Mucosa of rectum (tissue), 2 donors: ENCODE data around the gene SEPTIN10.

Source experiments
- H3K27ac ChIP-seq, 2 donors: one replicate each; pipeline ENCODE4 v1.7.0; 2013; ENCODE audit warnings: inconsistent platforms in 2 of 2, low read depth in 2 of 2, low read length in 2 of 2
- H3K27me3 ChIP-seq, 2 donors: one replicate each; pipeline ENCODE4 v1.7.0; 2013; ENCODE audit warnings: low read length in 2 of 2; ENCODE audit not compliant: control insufficient read depth in 2 of 2, insufficient read depth in 2 of 2
- H3K36me3 ChIP-seq, 2 donors: one replicate each; pipeline ENCODE4 v1.7.0; 2013; ENCODE audit warnings: low read length in 2 of 2; ENCODE audit not compliant: control insufficient read depth in 2 of 2, insufficient read depth in 2 of 2
- H3K4me1 ChIP-seq, 2 donors: one replicate each; pipeline ENCODE4 v1.7.0; 2013; ENCODE audit warnings: low read length in 2 of 2, mild to moderate bottlenecking in 1 of 2; ENCODE audit not compliant: control insufficient read depth in 2 of 2, insufficient read depth in 2 of 2
- H3K4me3 ChIP-seq, 2 donors: one replicate each; pipeline ENCODE4 v1.7.0; 2013; ENCODE audit warnings: low read length in 2 of 2
- H3K9ac ChIP-seq, 2 donors: one replicate each; pipeline ENCODE4 v1.7.0; 2013; ENCODE audit warnings: low read length in 2 of 2, low read depth in 1 of 2, mild to moderate bottlenecking in 1 of 2
- H3K9me3 ChIP-seq, 2 donors: one replicate each; pipeline ENCODE4 v1.7.0; 2013; ENCODE audit warnings: low read length in 2 of 2; ENCODE audit not compliant: control insufficient read depth in 2 of 2
- donor health status: healthy.
- donor health status: Normal muscosa, but diverticular disease.

Gene SEPTIN10

DNA sequence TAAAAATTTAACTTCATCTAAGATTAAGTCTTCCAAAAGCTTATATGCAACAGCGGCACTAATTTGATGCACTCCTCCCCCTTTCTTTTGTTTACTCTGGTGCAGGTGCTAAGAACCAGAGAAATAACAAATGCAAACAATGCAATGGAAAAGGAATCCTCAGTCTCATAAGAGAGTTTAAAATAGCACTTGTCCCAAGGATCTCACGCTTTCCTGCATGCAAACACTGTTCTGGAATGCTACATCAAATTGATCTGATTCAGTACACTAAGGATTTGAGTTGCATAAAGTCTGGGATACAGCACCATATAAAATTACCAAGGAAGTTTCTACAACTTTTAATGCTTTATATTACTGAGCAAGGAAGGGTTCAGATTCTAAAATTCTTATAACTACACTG lies 50.5 kb downstream of the SEPTIN10 start:
- Histone ChIP-seq H3K4me3 (no peak overlapping the region), H3K36me3 (peaks cover 0 to 5% of the 10 kb centered on the region in 2 donors), H3K9me3 (no peaks in the 10 kb centered on the region), H3K27ac (no peak overlapping the region), H3K9ac (no peak overlapping the region), H3K4me1 (no peaks in the 10 kb centered on the region), H3K27me3 (no peaks in the 10 kb centered on the region)

DNA sequence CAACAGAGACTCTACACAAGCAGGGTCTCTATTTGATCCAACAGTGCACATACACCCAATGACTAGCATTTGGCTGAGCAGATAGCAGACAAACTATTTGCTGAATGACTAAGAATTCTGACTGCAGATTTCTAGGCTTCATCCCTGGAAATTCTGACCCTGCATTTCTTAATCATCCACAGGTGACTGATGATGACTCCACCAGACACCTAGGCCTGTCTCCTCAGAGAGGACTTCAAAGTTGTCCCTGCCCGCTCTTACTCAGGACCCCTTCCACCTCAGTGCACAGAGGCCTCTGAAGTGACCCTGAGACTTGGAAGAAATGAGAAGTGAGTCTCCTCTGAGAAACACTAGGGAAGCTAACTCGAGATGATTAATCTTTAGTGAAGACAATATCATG lies 51.3 kb downstream of the SEPTIN10 start:
- H3K4me1 ChIP-seq, result no peaks in the 10 kb centered on the region
- no peak overlapping the region for H3K9ac ChIP-seq
- no peak overlapping the region for H3K27ac ChIP-seq
- H3K9me3 ChIP-seq, result no peaks in the 10 kb centered on the region
- no peaks in the 10 kb centered on the region for H3K27me3 ChIP-seq
- peaks cover 3 to 5% of the 10 kb centered on the region in 2 donors for H3K36me3 ChIP-seq
- no peak overlapping the region for H3K4me3 ChIP-seq

DNA sequence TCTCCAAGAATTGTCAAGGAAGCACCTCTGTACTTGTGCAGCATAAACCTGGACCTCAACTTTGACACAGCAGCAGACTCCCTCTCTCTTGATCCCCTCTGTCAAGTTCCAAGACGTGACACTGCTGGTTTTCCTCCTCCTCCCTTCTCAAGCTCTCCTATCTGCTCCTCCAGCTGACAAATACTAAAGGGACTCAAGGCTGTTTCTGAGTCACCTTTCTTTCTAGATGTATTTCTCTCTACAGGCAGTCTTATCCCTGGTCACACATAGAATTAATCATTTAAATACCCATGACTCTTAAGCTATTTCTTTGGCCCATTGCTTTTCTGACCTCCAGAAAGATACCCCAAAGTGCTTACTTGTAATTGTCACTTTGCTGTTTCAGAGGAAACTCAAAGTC lies 53.5 kb downstream of the SEPTIN10 start:
- no peaks in the 10 kb centered on the region for H3K9me3 ChIP-seq
- H3K4me1 ChIP-seq, result no peaks in the 10 kb centered on the region
- peaks cover 1 to 3% of the 10 kb centered on the region in 2 donors for H3K36me3 ChIP-seq
- H3K27ac ChIP-seq, result no peak overlapping the region
- no peak overlapping the region for H3K9ac ChIP-seq
- H3K27me3 ChIP-seq, result no peaks in the 10 kb centered on the region
- no peak overlapping the region for H3K4me3 ChIP-seq

DNA sequence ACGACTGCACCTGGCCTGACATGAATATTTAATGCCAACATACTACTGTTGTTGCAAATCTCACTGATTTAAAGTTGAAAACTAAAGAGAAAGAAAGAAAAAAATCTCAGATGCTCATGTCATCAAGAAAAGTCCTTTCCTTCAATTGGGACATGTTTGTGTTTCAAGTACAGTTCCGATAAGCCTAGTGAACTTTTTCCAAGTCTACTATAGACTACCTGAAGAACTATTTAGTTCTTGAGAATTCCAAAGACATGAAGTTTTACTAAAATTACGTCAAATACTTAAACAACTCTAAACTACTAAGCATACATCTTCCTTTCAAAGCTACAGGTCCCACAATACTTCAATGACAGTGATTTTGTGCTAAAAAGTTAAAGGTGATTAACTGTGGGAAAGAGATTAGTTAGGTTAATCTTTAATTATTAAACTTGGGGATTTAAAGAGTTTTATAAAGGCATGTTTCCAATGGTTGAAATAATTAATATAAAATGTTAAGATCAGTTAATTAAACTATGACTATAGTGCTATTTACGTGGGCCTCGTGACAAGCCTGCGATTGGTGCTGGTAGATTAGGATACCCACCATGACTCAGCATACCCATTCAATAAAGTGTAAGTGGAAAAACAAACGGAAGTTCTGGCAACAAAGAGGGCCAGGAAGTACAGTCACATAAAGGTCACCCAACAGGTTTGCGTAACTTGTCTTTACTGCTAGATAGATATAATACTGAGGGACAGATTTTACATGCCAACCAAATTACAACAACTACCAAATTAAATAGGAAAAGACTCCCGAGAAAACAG lies 55.5 kb downstream of the SEPTIN10 start:
- Histone ChIP-seq H3K9me3 (no peaks in the 10 kb centered on the region), H3K36me3 (peaks cover 0 to 3% of the 10 kb centered on the region in 2 donors), H3K27me3 (no peaks in the 10 kb centered on the region), H3K9ac (no peak overlapping the region), H3K4me1 (no peaks in the 10 kb centered on the region), H3K27ac (no peak overlapping the region), H3K4me3 (no peak overlapping the region)

DNA sequence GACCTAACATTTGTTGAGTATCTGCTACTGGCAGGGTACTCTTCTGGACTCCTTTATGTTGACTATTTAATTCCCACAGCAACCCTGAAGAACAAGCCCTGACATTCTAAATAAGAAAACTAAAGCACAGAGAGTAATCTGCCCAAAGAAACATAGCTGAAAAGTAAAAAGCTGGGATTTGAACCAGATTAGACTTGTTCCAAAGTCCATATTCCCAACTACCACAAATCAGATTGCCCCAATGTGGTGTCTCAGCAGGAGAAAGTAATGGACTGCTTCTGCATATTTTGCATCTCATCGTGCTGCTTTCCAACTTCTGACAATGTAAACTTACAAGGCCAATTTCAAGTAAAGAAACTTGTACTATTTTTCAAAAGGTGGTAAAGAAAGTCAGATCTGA lies 56.5 kb downstream of the SEPTIN10 start:
- H3K27ac ChIP-seq, result no peak overlapping the region
- no peak overlapping the region for H3K4me3 ChIP-seq
- H3K9ac ChIP-seq, result no peak overlapping the region
- no peaks in the 10 kb centered on the region for H3K9me3 ChIP-seq
- H3K27me3 ChIP-seq, result no peaks in the 10 kb centered on the region
- H3K4me1 ChIP-seq, result no peaks in the 10 kb centered on the region
- H3K36me3 ChIP-seq, result peaks cover 3 to 7% of the 10 kb centered on the region in 2 donors

DNA sequence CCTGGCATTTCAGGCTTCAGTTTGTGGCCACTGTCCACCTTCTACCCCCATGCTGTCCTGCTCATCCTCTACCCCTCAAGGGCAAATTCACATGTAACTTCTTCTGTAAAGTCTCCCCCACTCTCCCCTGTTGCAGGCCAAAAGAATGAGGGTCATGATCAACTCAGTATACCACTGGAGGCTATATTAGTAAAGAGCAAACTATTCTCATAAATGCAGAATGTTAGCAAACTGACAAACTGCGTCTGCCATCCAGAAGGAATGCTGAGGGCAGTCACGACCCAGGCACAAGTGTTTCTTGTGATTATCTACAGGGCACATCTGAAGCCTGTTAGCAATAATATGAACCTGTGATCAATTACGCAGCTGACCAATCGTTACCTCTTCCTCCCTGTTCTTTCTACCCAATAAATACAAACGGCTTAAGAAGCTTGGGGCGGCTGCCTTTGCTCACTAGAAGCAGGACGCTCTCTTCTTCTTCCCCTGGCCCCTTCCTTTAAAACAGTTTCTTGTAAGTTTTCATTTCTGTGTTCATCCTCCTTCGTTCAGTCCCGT lies 58.3 kb downstream of the SEPTIN10 start:
- Histone ChIP-seq H3K27me3 (no peaks in the 10 kb centered on the region), H3K9me3 (no peaks in the 10 kb centered on the region), H3K27ac (no peak overlapping the region), H3K4me1 (no peaks in the 10 kb centered on the region), H3K9ac (no peak overlapping the region), H3K36me3 (peaks cover 8% of the 10 kb centered on the region in 2 donors), H3K4me3 (no peak overlapping the region)

DNA sequence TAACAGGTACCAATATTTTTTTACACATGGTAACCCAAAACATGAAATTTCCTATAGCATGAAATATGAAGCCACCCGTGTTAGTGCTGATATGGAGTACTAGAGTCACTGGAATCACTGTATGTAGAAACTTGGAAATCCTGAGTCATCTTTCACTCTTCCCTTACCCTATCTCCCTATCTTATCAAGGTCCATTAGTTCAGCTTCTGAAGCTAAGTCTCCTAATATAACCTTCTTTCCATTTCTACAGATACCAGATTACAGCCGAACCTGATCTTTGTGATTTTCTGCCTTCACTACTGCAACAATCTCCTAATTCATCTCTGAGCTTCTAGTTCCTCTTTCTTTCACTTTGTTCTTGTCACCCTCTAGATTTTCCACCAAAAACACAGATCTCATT lies 59.0 kb downstream of the SEPTIN10 start:
- Histone ChIP-seq H3K9ac (no peak overlapping the region), H3K36me3 (peaks cover 8% of the 10 kb centered on the region in 2 donors), H3K4me1 (no peaks in the 10 kb centered on the region), H3K9me3 (no peaks in the 10 kb centered on the region), H3K4me3 (no peak overlapping the region), H3K27me3 (no peaks in the 10 kb centered on the region), H3K27ac (no peak overlapping the region)

DNA sequence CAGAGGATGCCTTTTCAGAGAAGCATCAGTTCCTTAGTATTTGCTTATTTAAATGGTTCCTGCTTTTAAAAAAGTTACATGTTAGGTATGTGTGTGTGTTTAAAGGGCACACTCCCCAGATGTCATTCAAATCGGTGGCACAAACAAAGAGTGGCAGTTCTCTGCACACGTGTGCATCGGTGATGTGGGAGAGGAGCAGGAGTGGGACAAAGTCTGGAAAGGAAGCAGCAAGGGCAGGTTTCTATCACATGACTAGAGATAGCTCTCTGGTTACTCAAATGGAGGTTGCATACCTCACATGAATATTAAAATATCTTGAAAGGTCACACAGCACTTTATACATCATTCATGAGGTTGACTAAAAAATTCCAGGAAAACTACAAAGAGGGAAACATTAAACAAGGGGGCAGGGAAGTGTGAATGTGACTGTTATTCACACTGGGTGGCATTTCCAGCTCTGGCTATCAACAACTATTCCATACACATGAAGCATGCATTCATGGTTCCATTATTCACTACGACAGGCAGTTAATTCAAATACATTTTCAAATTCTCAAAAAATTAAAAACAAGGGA lies 64.7 kb downstream of the SEPTIN10 start:
- H3K4me1 ChIP-seq, result no peaks in the 10 kb centered on the region
- no peaks in the 10 kb centered on the region for H3K27me3 ChIP-seq
- no peak overlapping the region for H3K4me3 ChIP-seq
- no peaks in the 10 kb centered on the region for H3K9me3 ChIP-seq
- H3K27ac ChIP-seq, result no peak overlapping the region
- H3K9ac ChIP-seq, result no peak overlapping the region
- H3K36me3 ChIP-seq, result peaks cover 5 to 15% of the 10 kb centered on the region in 2 donors

DNA sequence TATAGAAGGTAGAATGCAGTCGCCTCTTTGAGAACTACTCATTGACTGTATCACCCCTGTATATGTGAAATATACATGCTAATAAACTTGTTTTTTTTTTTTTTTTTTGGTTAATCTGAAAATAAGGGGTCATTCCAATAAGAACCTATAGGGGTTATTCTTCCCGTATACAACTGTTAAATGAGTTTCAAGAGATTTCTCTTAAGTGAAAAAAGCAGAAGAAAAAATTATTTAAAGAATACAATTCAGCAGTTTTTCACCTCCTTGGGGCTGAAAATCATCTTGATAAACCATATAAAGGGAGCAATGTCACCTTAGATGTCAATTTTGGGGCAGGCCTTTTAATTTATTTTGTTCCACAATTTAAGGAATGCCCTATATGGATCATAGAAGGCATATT lies 66.5 kb downstream of the SEPTIN10 start:
- no peaks in the 10 kb centered on the region for H3K27me3 ChIP-seq
- no peak overlapping the region for H3K4me3 ChIP-seq
- no peaks in the 10 kb centered on the region for H3K9me3 ChIP-seq
- peaks cover under 1 to 11% of the 10 kb centered on the region in 2 donors for H3K36me3 ChIP-seq
- no peak overlapping the region for H3K27ac ChIP-seq
- no peaks in the 10 kb centered on the region for H3K4me1 ChIP-seq
- no peak overlapping the region for H3K9ac ChIP-seq

DNA sequence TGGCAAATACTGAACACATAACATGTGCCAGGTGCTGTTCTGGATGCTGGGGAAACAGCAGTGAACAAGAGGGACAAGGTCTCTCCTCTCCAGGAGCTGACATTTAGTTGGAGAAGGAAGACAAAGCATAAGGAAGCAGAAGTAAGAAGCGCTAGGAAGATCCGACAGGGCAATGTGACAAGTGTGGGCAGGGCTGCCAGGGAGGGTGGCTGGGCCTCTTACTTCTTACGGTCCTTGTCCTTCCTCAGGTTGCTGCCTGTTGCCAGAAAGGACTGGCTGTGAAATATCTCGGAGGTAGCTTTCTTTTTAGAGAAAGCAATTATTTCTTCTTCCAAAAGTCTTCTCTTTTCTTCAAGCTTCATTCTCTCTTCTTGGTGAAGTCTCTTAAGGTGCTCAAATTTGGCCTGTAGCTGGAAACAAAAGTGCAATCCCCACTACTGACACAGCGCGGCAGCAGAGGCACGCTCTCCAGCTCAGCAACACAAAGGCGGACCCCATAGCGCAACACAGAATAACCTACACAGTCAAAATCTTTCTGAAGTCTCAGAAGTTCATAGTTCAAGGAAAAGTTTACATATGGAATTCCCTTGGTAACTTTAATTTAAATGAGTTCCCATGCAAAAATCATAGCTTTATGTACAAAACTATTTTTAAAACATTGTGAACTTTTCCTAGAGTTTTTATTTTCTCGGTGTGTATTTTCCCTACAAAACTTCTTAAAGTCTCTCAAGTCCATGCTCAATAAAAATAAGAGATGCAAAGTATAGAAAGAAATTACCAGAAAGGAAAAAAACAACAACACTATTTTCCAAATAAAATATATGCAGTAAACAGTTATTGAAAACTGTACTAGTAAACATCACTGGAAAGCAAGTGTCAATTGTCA lies 67.7 kb downstream of the SEPTIN10 start:
- Histone ChIP-seq H3K36me3 (peaks cover 0 to 7% of the 10 kb centered on the region in 2 donors), H3K4me3 (no peak overlapping the region), H3K9me3 (no peaks in the 10 kb centered on the region), H3K27me3 (no peaks in the 10 kb centered on the region), H3K9ac (no peak overlapping the region), H3K4me1 (no peaks in the 10 kb centered on the region), H3K27ac (no peak overlapping the region)
